Measurements from ENCODE around the gene MYZAP. TPM values are rescaled to one million over a fixed set of nuclear protein-coding genes. Genes with fewer than 3 reads are reported as not detected.

The MYZAP gene
- total and polyA plus RNA-seq, 2 of the 8 experiments (the other 6 are each of a cell fraction or from before 2014, with no cell fraction given) = 0.41 to 0.65 TPM

DNA sequence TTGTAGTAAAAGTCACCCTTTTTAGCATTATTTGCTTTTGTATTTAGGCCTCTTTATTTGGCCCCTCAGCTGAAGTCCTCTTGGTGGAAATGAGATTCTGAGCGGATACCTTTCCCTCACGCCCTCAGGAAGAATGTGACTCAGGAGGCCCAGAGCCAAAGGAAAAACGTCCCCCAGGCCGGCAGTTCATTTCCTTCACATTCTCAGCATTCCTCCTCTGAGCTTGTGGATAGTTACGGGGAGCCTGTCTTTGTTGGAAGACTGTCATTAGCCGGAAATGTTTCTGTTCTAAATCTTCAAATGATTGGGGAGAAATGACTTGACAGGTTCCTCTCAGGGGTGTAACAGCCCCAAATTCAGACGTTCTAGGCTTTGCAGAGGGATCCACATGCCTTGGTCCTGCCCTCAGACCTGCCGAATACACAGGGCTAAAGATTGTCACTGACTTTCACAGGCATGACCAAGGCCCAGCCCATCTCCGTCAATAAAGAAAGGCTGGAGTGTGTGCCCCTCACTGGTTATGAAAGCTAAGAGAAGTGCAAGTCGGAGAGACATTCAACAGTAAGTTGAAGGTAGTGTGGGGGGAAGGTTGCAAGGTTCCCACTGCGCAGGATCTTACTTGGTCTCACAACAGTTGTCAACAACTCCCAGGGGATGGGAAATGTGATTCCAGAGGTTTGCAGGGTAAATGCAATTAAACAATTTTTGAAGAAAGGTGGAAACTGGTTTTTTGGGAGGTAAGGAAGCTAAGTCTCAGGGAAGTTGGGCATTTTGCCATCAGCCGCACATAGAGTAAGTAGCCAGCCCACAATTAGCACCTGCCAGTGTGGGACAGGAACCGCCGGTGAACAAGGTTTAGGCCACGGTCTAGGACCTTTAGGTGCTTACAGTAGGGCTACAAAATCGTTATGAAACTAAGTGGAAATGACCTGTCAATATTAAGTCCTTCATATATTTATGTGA lies 39.7 kb upstream of the MYZAP start (continued):
- no peak for TF ChIP-seq PHF8 (conservative IDR thresholded peaks at IDR 0.05; ENCODE audit: low read depth, low read length)

All from H1 (cell line).